IMR-90 (cell line): Measurements from ENCODE around the gene PRRX1. TPM values are rescaled to one million over a fixed set of nuclear protein-coding genes. Genes with fewer than 3 reads are reported as not detected.

Experiments used
- ATAC-seq: fragments of 200-7000 bp; cut with Tn5 transposase; 2 replicates; pipeline ENCODE4 v1.9.1; 2020; ENCODE audit warnings: low read depth, mild to moderate bottlenecking, moderate library complexity
- BruUV-seq: library from RNA; stranded (reverse); fragments of 400-500 nt; replicated peaks from 2 replicates; lab custom pipeline; 2021; lab: Mats Ljungman, UMichigan
- CTCF ChIA-PET: fragments of 300-600 bp; formaldehyde crosslinking; extraction: SDS; loops from one replicate; lab custom pipeline; 2021; ENCODE audit warnings: antibody characterized with exemption; lab: Yijun Ruan, JAX
- POLR2A ChIA-PET: fragments of 300-600 bp; sonication (Branson Sonifier 250); formaldehyde crosslinking; loops from one replicate; lab custom pipeline; 2022; ENCODE audit warnings: antibody characterized with exemption; ENCODE audit not compliant: unreplicated experiment; lab: Charles Lee
- DNase-seq: peaks from one replicate; pipeline ENCODE4 v3.0.0; 2013
- H2AFZ ChIP-seq: replicated peaks from 2 replicates; pipeline ENCODE3; 2013; ENCODE audit warnings: low read length, mild to moderate bottlenecking; ENCODE audit not compliant: poor library complexity
- H2AK5ac ChIP-seq: 2 replicates; pipeline ENCODE4 v1.6.1; 2013; ENCODE audit warnings: low read depth, low read length, inconsistent platforms
- H2AK9ac ChIP-seq: replicated peaks from 2 replicates; pipeline ENCODE3; 2013; ENCODE audit warnings: mild to moderate bottlenecking, low read depth, low read length, moderate library complexity; ENCODE audit not compliant: poor library complexity
- H2BK120ac ChIP-seq: 2 replicates; pipeline ENCODE4 v1.6.1; 2013; ENCODE audit warnings: low read depth, low read length, inconsistent platforms
- H2BK15ac ChIP-seq: 3 replicates; pipeline ENCODE4 v1.6.1; 2013; ENCODE audit warnings: low read depth, low read length, inconsistent platforms
- H2BK20ac ChIP-seq: 2 replicates; pipeline ENCODE4 v1.6.1; 2013; ENCODE audit warnings: low read depth, mild to moderate bottlenecking, inconsistent platforms, low read length, moderate library complexity
- H2BK5ac ChIP-seq: 2 replicates; pipeline ENCODE4 v1.6.1; 2013; ENCODE audit warnings: mild to moderate bottlenecking, low read depth, low read length, inconsistent platforms; ENCODE audit not compliant: poor library complexity, severe bottlenecking
- H3K14ac ChIP-seq: replicated peaks from 2 replicates; pipeline ENCODE4 v1.6.1; 2013; ENCODE audit warnings: low read depth, low read length, inconsistent platforms
- H3K18ac ChIP-seq: 2 replicates; pipeline ENCODE4 v1.6.1; 2013; ENCODE audit warnings: low read depth, low read length, control low read depth
- H3K23ac ChIP-seq: 2 replicates; pipeline ENCODE4 v1.6.1; 2013; ENCODE audit warnings: low read depth, low read length, inconsistent platforms
- H3K27ac ChIP-seq: 2 replicates; pipeline ENCODE4 v1.5.1; 2013; ENCODE audit warnings: mild to moderate bottlenecking, control low read depth, low read length; ENCODE audit not compliant: insufficient read depth
- H3K27me3 ChIP-seq: 2 replicates; pipeline ENCODE4 v1.6.1; 2013; ENCODE audit warnings: low read length; ENCODE audit not compliant: control insufficient read depth, insufficient read depth
- H3K36me3 ChIP-seq: 2 replicates; pipeline ENCODE4 v1.6.1; 2013; ENCODE audit warnings: low read length, mixed read lengths; ENCODE audit not compliant: control insufficient read depth, insufficient read depth
- H3K4ac ChIP-seq: 2 replicates; pipeline ENCODE4 v1.6.1; 2013; ENCODE audit warnings: low read depth, low read length, inconsistent platforms
- H3K4me1 ChIP-seq: 2 replicates; pipeline ENCODE4 v1.6.1; 2013; ENCODE audit warnings: low read length, mixed read lengths; ENCODE audit not compliant: control insufficient read depth, insufficient read depth
- H3K4me2 ChIP-seq: 2 replicates; pipeline ENCODE4 v1.6.1; 2013; ENCODE audit warnings: low read depth, mild to moderate bottlenecking, control low read depth, low read length, moderate library complexity
- H3K4me3 ChIP-seq: 2 replicates; pipeline ENCODE4 v1.5.1; 2013; ENCODE audit warnings: low read depth, mild to moderate bottlenecking, control low read depth, low read length, moderate library complexity; ENCODE audit not compliant: insufficient read depth
- H3K56ac ChIP-seq: 2 replicates; pipeline ENCODE4 v1.6.1; 2013; ENCODE audit warnings: low read length, inconsistent platforms; ENCODE audit not compliant: insufficient read depth; ENCODE audit errors: extremely low read depth
- H3K79me1 ChIP-seq, 2 experiments: 2 replicates each; pipeline ENCODE4 v1.6.1; 2013; ENCODE audit warnings: low read length in 2 of 2, inconsistent platforms in 1 of 2, low read depth in 1 of 2
- H3K9ac ChIP-seq: 2 replicates; pipeline ENCODE4 v1.6.1; 2013; ENCODE audit warnings: low read depth, low read length, control low read depth
- H3K9me1 ChIP-seq: 2 replicates; pipeline ENCODE4 v1.6.1; 2013; ENCODE audit warnings: low read length, inconsistent platforms; ENCODE audit not compliant: insufficient read depth
- H3K9me3 ChIP-seq: 2 replicates; pipeline ENCODE4 v1.6.1; 2013; ENCODE audit warnings: low read length; ENCODE audit not compliant: control insufficient read depth, insufficient read depth
- H4K20me1 ChIP-seq: 2 replicates; pipeline ENCODE4 v1.6.1; 2013; ENCODE audit warnings: low read length, inconsistent platforms; ENCODE audit not compliant: insufficient read depth
- H4K5ac ChIP-seq: 2 replicates; pipeline ENCODE4 v1.6.1; 2013; ENCODE audit warnings: mild to moderate bottlenecking, low read depth, low read length, control low read depth
- H4K8ac ChIP-seq, 2 experiments: 2 replicates each; pipeline ENCODE4 v1.6.1; 2013; ENCODE audit warnings: low read depth in 2 of 2, low read length in 2 of 2, control low read depth in 1 of 2, inconsistent platforms in 1 of 2
- H4K91ac ChIP-seq: 2 replicates; pipeline ENCODE4 v1.6.1; 2013; ENCODE audit warnings: low read depth, low read length, inconsistent platforms; ENCODE audit not compliant: insufficient read depth
- BHLHE40 ChIP-seq: fragments of 150-350 bp; IDR thresholded peaks from 2 replicates; pipeline ENCODE4 v1.6.1; 2016; ENCODE audit warnings: mild to moderate bottlenecking, low read depth, low read length
- CEBPB ChIP-seq: IDR thresholded peaks from 2 replicates; pipeline ENCODE4 v1.6.1; 2012; ENCODE audit warnings: low read depth, low read length, improper control_type of control experiment
- CHD1 ChIP-seq: IDR thresholded peaks from 2 replicates; pipeline ENCODE4 v1.6.1; 2012; ENCODE audit warnings: low read depth, low read length, improper control_type of control experiment
- FOS ChIP-seq: fragments of 150-350 bp; IDR thresholded peaks from 2 replicates; pipeline ENCODE4 v1.6.1; 2016; ENCODE audit warnings: low read depth, low read length
- MAFK ChIP-seq: IDR thresholded peaks from 2 replicates; pipeline ENCODE4 v1.6.1; 2012; ENCODE audit warnings: low read depth, low read length, improper control_type of control experiment
- MAZ ChIP-seq: IDR thresholded peaks from 2 replicates; pipeline ENCODE4 v1.6.1; 2012; ENCODE audit warnings: low read depth, mild to moderate bottlenecking, low read length, improper control_type of control experiment, moderate library complexity, borderline replicate concordance
- MXI1 ChIP-seq: IDR thresholded peaks from 2 replicates; pipeline ENCODE4 v1.6.1; 2012; ENCODE audit warnings: low read depth, mild to moderate bottlenecking, low read length, moderate library complexity, borderline replicate concordance
- NFE2L2 ChIP-seq: fragments of 150-350 bp; IDR thresholded peaks from 2 replicates; pipeline ENCODE4 v1.6.1; 2016; ENCODE audit warnings: low read depth, mild to moderate bottlenecking, low read length
- RAD21 ChIP-seq: IDR thresholded peaks from 2 replicates; pipeline ENCODE4 v1.6.1; 2012; ENCODE audit warnings: low read length, improper control_type of control experiment
- RFX5 ChIP-seq: IDR thresholded peaks from 2 replicates; pipeline ENCODE4 v1.8.0; 2012; ENCODE audit warnings: low read depth, mild to moderate bottlenecking, low read length, moderate library complexity
- SMC3 ChIP-seq: fragments of 150-350 bp; IDR thresholded peaks from 2 replicates; pipeline ENCODE4 v1.6.1; 2016; ENCODE audit warnings: low read depth, mild to moderate bottlenecking, antibody characterized with exemption, low read length, moderate library complexity
- USF2 ChIP-seq: fragments of 150-350 bp; IDR thresholded peaks from 2 replicates; pipeline ENCODE4 v1.6.1; 2017; ENCODE audit warnings: mild to moderate bottlenecking, antibody characterized with exemption, low read length, low read depth
- WGBS, 2 experiments: methylation state at CpG; one replicate each; pipeline versions ENCODE4 v1.1.5 to v1.1.7; 2013; ENCODE audit warnings: missing lambda C conversion rate in 2 of 2; ENCODE audit not compliant: insufficient read length in 1 of 2; ENCODE audit errors: extremely low coverage in 2 of 2; 5-methylcytosine and 5-hydroxymethylcytosine counted together
- dilution Hi-C: fragments of 300-500 bp; cut with HindIII; formaldehyde crosslinking; loops from one replicate; pipeline ENCODE4 v1.14.3; 2018; ENCODE audit warnings: low sequenced_read_pairs; ENCODE audit not compliant: unreplicated experiment
- in situ Hi-C: fragments of 300-500 bp; cut with MboI; formaldehyde crosslinking; loops from 3 replicates; pipeline ENCODE4 v1.14.3; 2019; ENCODE audit warnings: low sequenced_read_pairs, inconsistent platforms, mixed read lengths
- intact Hi-C: fragments of 100-400 bp; cut with micrococcal nuclease; formaldehyde crosslinking; loops from 2 replicates; pipeline ENCODE4 v1.10.0; 2022
- polyA plus RNA-seq, 3 experiments: library from polyadenylated mRNA; depleted of rRNA; stranded (reverse); fragments of >200 nt; gene quantifications; 2 replicates each; pipeline ENCODE4 v1.2.3, GENCODE V29; 2012; ENCODE audit warnings: low replicate concordance in 1 of 3
- total RNA-seq: library from RNA; depleted of rRNA; stranded (reverse); fragments of >200 nt; gene quantifications from 2 replicates; pipeline ENCODE4 v1.2.3, GENCODE V29; 2012
- TF ChIP-seq, protein P1 (sequence below): conservative IDR thresholded peaks from 2 replicates; pipeline ENCODE4 v1.5.1; 2012; ENCODE audit warnings: mild to moderate bottlenecking, low read depth, low read length, improper control_type of control experiment
- TF ChIP-seq, protein P2 (sequence below): fragments of 150-350 bp; IDR thresholded peaks from 2 replicates; pipeline ENCODE4 v1.6.1; 2016; ENCODE audit warnings: low read depth, mild to moderate bottlenecking, low read length, moderate library complexity, borderline replicate concordance

The PRRX1 gene
- total and polyA plus RNA-seq, 2 of the 4 experiments (the other 2 are of a cell fraction), result 50.0 to 65.4 TPM

DNA sequence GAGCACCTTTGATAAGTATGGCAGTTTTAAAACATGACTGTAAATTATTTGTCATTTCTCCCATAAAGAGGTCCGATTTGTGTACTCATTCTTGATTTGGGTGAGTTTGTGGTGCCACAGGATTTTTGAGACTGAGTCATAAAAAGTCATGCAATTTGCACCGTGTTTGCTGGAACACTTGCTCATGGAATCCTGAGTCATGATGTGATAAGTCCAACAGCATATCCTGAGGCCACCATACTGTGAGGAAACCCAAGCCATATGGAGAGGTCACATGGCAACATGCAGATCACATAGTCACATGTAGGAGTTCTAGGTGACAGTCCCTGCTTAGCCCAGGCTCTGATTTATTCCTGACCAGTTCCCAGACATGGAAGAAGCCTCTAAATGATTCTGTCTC is 40.8 kb upstream of the PRRX1 start:
- intact Hi-C loops (no loop called here), in situ Hi-C loops (no loop called here), dilution Hi-C loops (no loop called here)
- Histone ChIP-seq H3K9ac (no peak overlapping the region), H2AK5ac (peak overlapping the region; percentile 14; the same call in 1 of the 2 replicates), H3K4me2 (no peak overlapping the region), H3K36me3 (no peaks in the 10 kb centered on the region), H4K20me1 (no peaks in the 10 kb centered on the region), H3K9me3 (peaks cover 13% of the 10 kb centered on the region; the same call in 1 of the 2 replicates), H3K56ac (no peak overlapping the region), H3K9me1 (no peaks in the 10 kb centered on the region), H4K8ac (no peak overlapping the region), H3K4me1 (no peaks in the 10 kb centered on the region; the same call in 1 of the 2 replicates), H2BK5ac (peak overlapping the region; percentile 89), H3K18ac (peak overlapping the region; percentile 0; the same call in 1 of the 2 replicates), H3K27me3 (no peaks in the 10 kb centered on the region), H3K27ac (no peak overlapping the region), H2BK20ac (peak overlapping the region; percentile 8; the same call in 1 of the 2 replicates), H2AK9ac (no peak overlapping the region), H4K5ac (no peak overlapping the region), H2BK15ac (no peak overlapping the region), H3K14ac (0 out of 2 replicates have a peak overlapping the region, but pooled peaks have one; percentile 20), H2AFZ (peak overlapping the region; percentile 59), H4K91ac (no peak overlapping the region), H3K4me3 (no peak overlapping the region), H3K4ac (peak overlapping the region; percentile 36; the same call in 1 of the 2 replicates), H3K79me1 (no peaks in the 10 kb centered on the region), H3K23ac (no peak overlapping the region; the same call in 1 of the 2 replicates), H2BK120ac (peak overlapping the region; percentile 64)
- peak; percentile 83 for TF ChIP-seq CEBPB
- no peak for TF ChIP-seq SMC3
- TF ChIP-seq, protein P1, sequence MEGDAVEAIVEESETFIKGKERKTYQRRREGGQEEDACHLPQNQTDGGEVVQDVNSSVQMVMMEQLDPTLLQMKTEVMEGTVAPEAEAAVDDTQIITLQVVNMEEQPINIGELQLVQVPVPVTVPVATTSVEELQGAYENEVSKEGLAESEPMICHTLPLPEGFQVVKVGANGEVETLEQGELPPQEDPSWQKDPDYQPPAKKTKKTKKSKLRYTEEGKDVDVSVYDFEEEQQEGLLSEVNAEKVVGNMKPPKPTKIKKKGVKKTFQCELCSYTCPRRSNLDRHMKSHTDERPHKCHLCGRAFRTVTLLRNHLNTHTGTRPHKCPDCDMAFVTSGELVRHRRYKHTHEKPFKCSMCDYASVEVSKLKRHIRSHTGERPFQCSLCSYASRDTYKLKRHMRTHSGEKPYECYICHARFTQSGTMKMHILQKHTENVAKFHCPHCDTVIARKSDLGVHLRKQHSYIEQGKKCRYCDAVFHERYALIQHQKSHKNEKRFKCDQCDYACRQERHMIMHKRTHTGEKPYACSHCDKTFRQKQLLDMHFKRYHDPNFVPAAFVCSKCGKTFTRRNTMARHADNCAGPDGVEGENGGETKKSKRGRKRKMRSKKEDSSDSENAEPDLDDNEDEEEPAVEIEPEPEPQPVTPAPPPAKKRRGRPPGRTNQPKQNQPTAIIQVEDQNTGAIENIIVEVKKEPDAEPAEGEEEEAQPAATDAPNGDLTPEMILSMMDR, result no peak
- peak; percentile 52 for TF ChIP-seq MAFK
- TF ChIP-seq, protein P2, sequence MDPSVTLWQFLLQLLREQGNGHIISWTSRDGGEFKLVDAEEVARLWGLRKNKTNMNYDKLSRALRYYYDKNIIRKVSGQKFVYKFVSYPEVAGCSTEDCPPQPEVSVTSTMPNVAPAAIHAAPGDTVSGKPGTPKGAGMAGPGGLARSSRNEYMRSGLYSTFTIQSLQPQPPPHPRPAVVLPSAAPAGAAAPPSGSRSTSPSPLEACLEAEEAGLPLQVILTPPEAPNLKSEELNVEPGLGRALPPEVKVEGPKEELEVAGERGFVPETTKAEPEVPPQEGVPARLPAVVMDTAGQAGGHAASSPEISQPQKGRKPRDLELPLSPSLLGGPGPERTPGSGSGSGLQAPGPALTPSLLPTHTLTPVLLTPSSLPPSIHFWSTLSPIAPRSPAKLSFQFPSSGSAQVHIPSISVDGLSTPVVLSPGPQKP, result no peak
- TF ChIP-seq RFX5, result no peak
- TF ChIP-seq MXI1, result no peak
- TF ChIP-seq USF2, result peak; percentile 93
- TF ChIP-seq MAZ, result no peak
- TF ChIP-seq BHLHE40, result no peak
- TF ChIP-seq RAD21, result no peak
- TF ChIP-seq FOS, result peak; percentile 81
- TF ChIP-seq NFE2L2, result peak; percentile 85
- no peak for TF ChIP-seq CHD1
- ChIA-PET CTCF (no interaction called here), POLR2A (no interaction called here)
- 0% methylated on average over 1 of the region's 2 CpGs; no CpG with 5 or more reads in 1 of the 2 experiments for WGBS, 2 experiments
- ATAC-seq (peak; percentile 80), DNase-seq (peak; percentile 95)
- no TSS peak for BruUV-seq
